ENCODE measurements around the gene CCDC197.

CCDC197 gene

DNA sequence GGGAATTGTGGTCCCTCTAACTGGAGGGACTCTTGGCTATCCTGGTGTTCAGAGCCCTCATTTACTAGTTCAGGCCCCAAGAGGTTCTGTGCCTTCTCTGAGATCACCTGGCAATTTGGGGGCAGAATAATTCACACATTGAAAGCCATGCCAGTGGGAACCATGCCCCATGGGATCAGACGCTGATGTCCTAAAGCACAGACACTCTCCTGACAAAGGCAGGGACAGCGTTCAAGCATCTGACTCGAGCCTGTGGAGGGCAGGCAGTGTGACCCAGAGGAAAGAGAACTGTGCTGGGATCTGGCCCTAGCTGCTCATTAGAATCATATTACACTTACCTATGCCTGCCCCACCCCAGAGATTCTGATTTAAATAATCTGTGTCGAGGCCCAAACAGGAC, 18.4 kb upstream of the CCDC197 start:
- DNase-seq, result no peak

DNA sequence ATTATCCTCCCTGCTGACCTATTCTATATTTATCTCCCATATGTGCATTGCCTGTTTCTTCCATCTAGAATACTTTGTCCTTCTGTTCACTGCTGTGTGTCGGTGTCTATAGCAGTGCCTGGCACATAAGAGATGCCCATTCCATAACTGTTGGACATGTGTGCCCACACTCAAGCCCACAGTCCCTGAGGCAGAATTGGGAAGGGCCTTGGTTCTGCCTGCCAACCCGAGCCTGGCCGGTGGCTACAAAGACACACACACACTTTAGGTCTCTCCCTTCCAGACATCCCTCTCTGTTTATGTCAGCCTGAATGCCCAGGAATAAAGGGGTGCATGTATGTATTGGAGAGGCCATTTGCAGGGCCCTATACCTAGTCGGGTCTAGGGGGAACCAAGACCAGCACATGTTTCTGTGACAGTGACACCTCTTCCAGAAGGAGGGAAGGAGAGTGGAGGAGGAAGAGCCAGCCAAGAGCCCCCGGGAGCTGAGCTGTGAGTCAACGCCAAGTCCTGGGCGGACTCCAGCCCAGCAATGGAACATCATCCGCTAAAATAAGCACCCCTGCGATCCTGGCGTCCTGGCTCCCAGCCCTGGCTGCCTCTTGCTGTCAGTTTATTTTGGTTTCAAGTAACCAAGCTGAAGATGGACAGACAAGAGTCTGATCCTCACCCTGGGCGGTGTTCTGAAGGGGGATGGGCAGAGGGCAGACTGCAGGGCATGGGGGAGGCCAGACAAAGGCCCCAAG, 16.5 kb upstream of the CCDC197 start:
- DNase-seq, result no peak

DNA sequence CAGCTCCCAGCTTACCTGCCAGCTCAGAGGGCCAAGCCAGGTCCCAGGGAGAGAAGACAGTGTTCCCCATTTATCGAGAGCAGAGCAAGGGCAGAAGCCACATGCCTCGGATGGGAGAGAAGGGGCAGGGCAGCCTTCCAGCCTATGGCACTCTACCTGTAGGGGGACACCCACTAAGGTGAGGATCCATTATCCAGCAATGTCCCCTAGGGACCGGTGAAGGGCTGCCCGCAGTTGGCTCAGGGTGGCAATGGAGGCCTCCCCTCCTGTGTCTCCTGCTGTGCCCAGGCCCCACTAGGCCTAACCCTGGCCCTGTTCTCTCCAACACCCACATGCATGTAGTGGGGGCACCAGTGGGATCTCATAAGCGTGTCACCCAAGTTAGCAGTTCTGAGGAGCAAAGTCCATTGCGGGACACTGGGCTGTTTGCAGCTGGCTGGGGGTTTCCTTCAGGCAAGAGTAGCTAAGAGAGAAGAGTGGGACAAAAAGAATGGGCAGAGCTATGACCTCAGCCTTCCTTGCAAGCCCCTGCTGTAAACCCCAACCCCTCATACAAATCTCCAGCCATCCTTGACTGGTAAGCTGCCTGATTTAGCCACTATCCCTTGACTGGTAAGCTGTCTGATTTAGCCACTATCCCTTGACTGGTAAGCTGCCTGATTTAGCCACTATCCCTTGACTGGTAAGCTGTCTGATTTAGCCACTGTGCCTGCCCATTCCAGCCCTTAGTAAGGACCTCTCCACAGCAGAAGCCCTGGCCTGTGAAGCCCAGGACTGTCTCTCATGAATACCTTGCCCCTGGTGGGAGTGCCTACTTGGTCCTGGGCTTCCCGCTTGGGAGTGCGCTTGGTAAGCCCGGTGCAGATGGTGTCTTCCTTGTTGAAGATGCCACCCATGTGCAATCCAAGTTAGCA, 15.5 kb upstream of the CCDC197 start:
- no peak for DNase-seq

DNA sequence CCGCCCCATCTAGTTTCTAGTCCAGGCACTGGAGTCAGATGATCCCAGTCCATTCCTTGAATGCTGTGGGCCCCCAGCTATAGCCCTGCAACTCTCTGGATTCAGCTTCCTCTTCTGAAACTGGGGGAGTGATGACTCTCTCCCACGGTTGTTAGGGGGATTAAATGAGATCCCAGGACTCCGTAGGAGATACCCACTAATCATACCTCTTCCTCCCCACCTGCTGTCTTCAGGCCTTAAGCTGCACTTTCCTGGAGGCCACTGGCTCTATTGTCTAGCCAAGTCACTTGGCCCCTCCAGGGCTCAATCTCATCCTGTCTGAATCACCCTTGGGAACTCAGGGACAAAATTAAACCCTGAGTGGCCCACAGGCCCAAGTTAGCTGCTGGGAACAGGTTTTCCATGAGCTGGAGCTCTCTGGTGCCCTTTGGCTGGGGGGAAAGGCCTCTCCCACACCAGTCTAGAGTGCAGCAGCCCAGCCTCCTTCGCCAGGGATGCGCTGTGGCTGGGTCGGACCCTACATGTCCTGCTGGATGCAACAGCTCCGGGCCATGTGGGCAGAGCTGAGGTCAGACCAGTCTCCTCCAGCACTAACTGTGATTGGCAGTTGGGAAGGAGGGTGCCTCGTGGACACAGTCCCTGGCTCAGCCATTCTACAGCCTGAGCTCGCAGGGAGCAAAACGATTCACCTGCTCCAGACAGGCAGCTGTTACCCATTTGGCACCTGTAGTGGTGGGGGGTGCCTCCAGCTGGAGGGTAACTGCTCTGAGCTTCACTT, 14.7 kb upstream of the CCDC197 start:
- DNase-seq, result no peak

DNA sequence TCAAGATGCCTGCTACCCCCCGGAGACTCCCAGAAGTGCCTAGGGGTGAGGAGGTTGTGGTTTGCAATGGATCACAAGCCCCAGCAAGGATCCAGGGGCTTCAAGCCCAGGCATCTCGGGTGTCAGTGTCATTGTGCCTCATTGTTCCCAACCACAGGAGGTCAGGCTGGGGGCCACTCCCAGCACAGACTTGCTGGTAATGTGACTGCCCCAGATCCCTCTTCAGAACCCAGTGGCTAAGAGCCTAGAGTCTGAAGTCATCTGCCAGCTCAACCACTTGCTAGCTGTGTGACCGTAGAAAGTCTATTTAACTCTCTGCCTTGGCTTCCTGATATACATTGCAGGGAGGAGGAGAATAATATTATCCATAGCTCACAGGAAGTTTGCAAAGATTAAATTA, 13.0 kb upstream of the CCDC197 start:
- no peak for DNase-seq

DNA sequence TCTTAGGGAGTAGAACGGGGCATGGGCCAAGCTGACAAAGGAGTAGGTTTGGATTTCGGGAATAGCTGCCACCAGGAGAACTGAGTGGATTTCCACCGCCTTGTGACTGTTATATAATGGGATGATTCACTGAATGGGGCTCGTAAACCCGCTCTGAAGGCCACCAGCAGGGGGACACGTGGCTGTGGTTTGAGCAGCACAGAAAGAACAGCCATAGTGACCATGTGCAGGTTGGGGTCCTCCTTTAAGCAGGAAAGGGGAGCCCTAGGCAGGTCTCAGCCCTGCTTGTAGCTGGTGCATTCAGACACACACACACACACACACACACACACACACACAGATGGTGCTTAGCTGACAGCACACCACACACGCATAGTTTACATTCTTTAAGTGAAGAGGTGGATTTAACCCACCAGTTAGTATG, 12.1 kb upstream of the CCDC197 start:
- no peak for DNase-seq

DNA sequence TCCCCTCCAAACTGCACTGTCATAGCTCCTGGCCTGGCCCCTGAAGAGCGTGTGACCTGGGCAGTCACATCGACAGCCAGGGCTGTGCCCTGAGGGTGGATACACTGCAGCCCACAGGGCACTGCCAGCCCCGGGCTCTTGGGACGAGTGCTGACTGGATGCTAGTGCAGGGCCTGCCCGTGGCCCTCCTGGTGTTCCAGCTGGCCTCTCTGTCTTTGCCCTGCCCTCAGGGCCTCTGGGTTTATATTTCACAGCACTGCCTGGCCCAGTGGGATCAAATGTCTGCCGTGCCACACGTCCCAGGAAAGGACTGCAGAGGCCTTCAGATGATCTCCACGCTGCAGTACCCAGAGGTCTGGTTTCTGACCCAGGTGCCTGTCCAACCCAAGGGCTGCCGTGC, 10.1 kb upstream of the CCDC197 start:
- no peak for DNase-seq

DNA sequence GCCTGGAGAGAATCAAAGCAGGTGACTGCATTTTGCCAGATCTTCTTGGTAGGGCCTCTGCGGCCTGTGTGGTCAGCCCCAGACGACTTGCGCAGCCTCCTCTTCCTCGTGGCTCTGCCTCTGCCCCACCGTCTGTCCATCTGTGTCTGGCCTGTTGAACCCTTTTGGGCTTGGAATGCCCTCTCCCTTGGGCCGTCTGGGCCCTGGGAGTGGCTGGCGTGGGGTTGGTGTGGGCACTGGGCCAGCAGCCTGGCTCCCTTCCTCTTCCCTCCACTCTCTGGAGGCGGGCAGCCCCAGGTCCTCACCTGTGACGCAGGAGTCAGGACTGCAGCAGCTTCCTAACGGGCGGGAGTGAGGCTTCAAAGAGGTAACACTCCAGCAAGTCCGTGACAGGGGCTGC, 9.7 kb upstream of the CCDC197 start:
- no peak for DNase-seq

DNA sequence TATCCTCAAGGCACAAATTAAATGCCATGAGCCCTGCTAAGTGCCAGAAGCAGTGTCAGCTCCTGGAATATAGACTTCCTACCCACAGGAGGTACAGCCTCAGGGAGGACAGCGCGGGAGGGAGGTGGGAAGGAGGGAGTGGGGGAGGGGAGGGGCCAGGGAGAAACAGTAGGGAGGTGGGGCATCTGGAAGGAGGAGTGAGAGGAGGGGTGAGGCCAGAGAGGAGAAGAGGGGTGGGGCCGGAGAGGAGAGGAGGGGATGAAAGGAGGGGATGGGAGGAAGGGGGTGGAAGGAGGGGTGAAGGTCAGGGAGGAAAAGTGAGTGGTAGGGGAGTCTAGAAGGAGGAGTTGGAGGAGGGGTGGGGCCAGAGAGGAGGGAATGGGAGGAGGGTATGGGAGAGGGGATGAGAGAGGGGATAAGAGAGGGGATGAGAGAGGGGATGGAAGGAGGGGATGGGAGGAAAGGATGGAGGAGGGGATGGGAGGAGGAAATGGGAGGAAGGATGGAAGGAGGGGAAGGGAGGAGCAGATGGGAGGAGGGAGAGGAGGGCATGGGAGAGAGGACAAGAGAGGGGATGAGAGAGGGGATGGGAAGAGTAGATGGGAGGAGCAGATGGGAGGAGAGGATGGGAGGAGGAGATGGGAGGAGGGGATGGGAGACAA, 9.2 kb upstream of the CCDC197 start:
- DNase-seq, result no peak

DNA sequence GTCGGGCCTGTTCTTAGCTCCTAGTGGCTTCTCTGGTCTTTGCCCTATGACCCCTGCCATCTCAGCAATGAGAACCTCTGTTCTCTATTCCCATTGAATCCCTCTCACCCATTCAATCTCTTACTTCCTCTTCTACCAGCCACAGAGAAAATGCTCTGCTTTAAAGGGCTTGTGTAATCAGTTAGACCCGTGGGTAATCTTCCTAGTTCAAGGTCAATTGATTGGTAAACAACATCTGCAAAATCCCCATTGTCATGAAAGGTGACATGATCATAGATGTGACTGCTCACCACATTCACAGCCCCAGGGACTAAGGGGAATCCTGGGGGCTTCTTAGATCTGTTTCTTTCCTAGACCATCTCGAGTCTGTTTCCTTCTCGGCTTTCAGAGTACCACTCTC, 7.2 kb upstream of the CCDC197 start:
- no peak for DNase-seq

DNA sequence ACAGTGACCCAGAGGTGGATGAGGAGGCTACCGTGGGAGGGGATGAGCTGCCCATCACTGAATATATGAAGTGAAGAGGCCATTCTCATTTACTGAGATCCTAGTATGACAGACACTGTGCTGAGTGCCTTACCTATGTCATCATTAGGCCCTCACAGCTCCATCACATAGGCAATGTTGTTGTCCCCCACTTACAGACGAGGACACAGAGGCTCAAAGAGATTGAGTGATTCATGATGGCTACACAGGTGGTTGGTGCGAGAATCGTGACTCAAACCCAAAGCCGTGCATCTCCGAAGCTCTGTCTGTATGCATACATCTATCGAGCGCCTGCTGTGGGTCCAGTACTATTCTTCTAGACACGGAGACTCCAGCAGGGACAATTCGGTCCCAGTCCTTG, 5.9 kb upstream of the CCDC197 start:
- DNase-seq, result no peak

DNA sequence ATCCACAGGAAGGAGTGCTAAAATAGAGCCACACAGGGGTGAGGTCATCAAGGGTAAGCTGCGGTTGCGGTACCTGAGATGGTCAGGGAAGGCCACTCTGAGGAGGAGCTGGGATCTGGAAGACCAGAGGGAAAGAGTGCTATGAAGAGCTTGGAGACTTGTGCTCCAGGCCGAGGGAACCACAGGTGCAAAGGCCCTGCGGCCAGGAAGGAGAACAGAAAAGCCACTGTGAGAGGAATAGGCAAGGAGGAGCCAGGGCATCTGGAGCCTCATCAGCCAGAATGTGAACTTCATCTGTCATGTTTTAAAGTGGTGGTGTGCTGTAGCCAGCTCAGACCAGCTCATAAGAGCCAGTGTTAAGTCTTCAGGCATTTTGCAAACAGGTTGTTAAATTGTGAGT, 5.5 kb upstream of the CCDC197 start:
- DNase-seq, result no peak

DNA sequence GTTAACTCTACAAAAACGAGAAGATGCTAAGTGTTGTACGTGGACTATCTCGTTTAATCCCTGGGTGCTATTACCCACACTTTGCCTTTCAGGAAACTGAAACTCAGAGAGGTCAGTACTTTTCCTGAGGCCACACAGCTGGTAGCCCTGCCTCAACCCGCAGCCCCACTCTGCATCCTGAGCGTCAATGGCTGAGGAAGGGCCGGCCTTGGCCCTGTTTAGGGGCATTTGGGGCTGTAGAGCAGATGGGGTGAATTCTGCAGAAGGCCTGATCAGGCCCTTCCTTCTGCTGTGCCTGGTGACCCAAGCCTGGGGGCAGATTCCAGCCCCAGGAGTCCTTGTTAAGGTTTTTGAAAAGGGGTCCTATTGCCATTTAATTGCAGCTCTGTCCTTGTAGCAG, 3.7 kb upstream of the CCDC197 start:
- no peak for DNase-seq

DNA sequence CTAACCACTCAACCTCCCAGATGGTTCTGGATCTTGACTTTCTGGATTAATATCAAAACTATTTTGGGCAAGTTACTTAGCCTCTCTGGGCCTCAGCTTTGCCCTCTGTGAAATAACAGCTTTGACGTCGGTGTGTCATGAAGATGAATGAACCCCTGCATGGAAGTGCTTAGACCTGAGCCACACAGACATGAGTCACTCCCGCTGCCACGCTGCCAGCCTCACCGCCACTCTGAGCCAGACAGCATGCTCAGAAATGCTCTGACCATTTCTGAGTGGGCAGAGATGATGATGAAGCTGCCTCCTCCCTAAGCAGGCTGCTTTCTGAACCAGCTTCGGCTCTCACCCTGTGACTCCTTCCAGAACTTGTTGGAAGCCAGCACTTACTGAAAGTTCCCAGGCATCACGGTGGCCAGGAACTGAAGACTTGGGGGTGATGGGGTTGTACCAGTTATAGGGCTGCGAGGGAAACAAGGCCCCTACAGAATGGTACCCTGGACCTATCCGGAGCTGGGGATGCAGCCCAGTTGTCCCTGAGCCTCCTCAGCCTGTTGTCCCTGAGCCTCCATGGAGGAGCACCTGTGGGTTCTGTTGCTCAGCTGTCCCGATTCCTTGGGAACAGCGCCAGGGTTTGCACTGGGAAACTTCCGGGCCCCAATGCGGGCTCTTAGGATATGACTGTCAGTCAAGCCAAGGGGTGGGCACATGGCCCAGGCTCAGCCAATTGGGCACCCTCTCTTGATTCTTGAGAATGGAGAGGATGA, 2.0 kb upstream of the CCDC197 start:
- DNase-seq, result no peak

DNA sequence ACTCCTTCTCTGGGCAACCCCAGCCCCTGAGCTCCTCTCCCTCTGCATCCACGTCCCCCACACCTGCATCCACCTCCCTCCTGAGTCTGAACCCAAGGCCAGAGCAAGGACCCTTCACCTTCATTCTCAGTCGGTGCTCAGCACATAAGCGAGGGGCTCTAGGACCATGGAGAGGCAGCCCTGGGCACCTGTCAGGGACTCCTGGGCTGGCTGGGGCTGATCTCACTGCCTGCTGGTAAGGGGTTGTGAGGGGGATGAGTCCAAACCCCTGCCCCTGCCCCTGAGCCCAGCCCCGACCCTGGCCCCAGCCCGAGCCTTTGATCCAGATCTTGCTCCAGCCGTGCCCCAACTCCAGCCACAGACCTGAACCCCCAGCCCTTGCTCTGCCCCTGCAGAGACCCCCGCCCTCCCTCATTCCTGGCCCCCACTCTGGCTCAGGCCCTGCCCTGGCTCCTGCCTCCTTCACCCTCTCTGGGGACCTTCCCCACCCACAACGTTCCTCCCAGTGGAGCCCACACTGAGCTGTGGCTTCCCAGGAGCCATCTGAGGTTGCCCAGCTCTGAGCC, 888 bp upstream of the CCDC197 start:
- DNase-seq, result no peak

DNA sequence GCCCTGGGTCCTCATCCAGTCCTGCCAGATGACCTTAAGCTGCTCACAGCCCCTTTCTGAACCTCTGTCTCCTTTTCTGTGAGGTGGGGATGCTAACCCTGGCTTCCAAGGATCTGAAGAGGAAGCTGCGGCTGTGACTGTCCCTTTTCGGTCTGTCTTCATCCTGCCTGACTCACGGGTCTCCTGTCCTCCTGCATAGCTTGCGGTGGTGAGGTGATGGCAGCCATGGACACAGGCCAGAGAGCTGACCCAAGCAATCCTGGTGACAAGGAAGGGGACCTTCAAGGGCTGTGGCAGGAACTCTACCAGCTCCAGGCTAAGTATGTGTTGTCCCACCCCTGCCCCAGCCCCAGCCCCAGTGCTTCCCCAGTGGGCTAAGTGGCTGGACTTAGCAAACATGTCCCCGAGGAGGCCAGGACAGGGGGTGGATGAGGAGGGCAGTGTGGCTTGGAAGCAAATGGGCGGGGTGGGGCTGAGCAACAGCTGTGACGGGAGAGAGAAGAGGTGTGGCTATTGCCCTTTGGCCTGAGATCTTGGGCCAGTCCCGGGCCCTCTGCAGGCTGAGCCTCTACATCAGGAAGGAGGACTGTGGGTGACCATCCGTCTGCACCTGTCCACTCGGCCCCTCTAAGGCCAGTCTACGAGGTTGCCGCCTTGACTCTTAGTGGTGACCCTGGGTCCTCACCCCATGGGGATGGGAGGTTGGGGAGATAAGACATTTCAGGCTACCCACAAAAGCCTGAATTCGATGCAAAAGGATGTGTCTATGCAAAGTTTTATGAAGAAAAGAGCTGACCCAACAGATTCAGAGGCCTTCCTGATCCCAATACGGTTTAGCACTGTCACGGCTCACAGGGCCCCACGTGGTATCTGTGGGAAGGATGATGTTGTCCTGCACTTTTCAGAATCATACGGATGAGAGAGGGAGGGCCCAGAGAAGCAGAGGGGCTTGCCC, 1.1 kb downstream of the CCDC197 start:
- DNase-seq, result no peak

DNA sequence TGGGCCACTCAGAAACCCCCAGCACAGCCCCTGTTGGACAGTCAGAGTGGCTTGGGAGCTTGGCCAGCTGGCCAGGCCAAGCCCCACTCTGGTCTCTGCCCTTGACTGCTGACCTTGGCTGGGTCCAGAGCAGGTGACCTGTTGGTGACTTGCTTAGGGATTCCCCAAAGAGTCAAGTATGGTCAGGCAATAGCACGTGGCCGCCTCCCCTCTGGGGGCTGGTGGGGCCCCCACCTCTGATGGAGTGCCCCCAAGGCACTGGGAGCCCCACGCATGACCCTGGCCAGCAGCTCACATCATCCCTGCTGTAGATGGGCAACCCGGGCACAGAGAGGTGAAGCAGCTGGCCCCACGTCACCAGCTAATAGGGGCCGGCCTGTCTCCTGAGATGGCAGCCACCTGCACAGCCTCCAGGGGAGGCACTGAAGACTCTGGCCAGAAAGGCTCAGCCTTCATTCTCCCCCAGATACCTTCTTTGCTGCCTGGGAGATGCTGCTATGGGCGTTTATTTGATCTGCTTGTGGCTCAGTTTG, 1.8 kb downstream of the CCDC197 start:
- no peak for DNase-seq

DNA sequence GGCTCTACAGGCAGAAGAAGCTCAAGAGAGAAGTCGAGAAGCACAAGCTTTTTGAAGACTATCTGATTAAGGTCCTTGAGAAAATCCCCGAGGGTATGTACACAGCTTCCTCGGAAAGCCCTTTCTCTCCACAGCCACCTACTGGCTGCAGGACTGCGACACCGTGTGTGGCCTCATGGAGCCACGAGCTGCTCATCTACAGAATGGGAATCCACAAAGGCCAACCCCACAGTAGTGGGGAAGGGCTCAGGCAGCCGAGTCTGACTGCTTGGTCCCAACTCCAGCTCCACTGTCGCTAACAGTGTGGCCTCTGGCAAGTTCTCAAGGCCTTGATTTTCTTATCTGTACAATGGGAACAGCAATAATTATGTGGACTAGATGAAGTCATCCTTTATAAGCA, 2.5 kb downstream of the CCDC197 start:
- no peak for DNase-seq

DNA sequence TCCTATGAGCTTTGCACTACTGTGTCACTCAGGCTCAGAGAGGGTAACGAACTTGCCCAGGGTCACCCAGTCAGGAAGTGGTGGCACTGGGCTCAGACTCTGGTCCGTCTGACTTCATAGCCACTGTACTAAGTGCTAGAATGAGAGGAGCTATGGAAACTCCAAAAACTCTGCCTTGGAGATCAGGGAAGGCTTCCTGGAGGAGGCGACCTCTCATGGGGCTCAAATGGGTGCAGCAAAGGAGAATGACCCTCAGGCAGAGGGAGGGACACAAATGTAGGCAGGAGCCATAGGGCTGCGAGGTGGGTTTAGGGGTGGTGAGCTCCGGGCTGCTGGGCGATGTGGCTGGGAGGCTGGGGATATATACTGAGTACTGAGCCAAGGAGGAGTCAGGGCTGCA, 3.2 kb downstream of the CCDC197 start:
- DNase-seq, result no peak

DNA sequence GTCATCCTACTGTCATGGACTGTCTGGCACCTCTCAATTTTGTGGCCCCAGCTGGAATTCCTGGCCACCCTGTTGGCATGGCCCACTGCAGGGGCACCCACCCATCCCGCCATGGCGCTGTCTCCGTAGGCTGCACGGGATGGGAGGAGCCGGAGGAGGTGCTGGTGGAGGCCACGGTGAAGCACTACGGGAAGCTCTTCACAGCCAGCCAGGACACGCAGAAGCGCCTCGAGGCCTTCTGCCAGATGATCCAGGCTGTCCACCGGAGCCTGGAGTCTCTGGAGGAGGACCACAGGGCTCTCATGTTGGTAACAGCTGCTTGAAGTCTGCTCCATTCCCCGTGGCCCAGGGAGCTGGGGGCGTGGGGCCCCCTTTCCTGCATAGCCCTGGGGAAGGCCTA, 3.9 kb downstream of the CCDC197 start:
- DNase-seq, result no peak

Measured in activated effector memory CD4-positive, alpha-beta T cell treated with Interleukin-2 at 50 U/mL for 16 hours (primary cell).